HG03097 (cell line): ENCODE data around the gene DOCK3.
"Not testable (repeated sequence)": the region's sequence is repeated elsewhere in the genome, so short reads cannot be mapped to it uniquely, and the experiment has no call there.

Source experiments
- ATAC-seq: cut with Tn5 transposase; IDR thresholded peaks from one replicate; pipeline ENCODE4 v1.9.1; 2021; ENCODE audit not compliant: unreplicated experiment, low FRiP score

The DOCK3 gene

DNA sequence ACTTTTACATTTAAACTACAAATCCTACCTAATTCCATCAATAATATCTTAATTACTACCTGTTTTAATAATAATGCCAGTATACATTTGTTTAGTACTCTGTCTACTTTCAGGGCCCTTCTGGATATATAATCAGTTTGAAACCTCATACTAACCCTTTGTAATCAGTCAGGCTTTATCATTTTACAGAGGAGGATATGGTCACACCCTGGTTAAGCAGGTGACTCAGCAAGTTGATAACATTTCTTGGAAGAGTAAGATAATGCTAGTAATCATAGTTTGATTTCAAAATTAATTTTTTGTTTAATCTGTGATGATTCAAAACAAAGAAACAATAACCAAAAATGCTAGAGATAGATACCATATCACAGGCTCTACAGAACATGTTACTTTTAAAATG is 502.2 kb downstream of the DOCK3 start:
- ATAC-seq = no peak

GRCh38 chr3:51186446-51186845 is 511.7 kb downstream of the DOCK3 start:
- ATAC-seq = not testable (repeated sequence)

GRCh38 chr3:51190199-51190598 is 515.5 kb downstream of the DOCK3 start:
- ATAC-seq = no peak

GRCh38 chr3:51190827-51191226 is 516.1 kb downstream of the DOCK3 start:
- no peak for ATAC-seq

GRCh38 chr3:51191768-51192167 is 517.0 kb downstream of the DOCK3 start:
- ATAC-seq = no peak

DNA sequence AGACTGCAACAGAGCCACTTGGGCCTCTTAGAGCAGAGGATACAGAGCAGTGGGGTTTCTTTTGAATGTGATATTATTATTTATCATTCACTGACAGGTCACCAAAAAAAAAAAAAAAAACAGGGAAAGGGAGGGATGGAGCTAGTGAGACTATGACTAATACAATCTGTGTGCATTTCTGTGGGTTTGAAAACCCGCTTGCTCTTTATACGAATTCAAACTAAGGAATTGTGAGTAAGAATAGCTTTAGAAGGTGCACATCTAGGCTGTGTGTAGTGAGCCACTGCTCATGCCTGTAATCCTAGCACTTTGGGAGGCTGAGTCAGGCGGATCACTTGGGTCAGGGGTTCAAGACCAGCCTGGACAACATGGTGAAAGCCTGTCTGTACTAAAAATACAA is 523.8 kb downstream of the DOCK3 start:
- ATAC-seq = no peak

- ATAC-seq = not testable (repeated sequence)
Observed at GRCh38 chr3:51199296-51199695, 524.6 kb downstream of the DOCK3 start.

- no peak for ATAC-seq
Observed at GRCh38 chr3:51216291-51216690, 541.6 kb downstream of the DOCK3 start.

GRCh38 chr3:51221959-51222358 is 547.2 kb downstream of the DOCK3 start:
- ATAC-seq = no peak

DNA sequence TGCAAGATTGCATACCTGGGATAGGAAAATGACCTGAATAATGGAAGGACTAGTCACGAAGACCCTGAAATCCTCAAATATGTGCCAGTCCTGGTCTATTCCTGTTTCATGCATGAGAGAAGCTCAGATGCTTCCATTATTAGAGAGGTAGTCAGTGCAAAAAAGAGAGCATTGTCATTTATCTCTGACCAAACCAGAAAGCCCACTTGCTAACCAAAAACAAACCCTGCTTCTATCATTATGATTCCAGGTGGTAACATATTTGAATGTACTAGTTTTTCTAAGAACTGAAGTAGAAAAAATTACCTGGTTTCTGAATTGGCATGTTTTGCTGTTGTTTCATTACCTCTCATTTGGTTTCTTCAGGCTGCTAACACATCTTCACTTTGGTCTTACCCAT is 549.6 kb downstream of the DOCK3 start:
- no peak for ATAC-seq

GRCh38 chr3:51224843-51225242 is 550.1 kb downstream of the DOCK3 start:
- ATAC-seq = no peak

DNA sequence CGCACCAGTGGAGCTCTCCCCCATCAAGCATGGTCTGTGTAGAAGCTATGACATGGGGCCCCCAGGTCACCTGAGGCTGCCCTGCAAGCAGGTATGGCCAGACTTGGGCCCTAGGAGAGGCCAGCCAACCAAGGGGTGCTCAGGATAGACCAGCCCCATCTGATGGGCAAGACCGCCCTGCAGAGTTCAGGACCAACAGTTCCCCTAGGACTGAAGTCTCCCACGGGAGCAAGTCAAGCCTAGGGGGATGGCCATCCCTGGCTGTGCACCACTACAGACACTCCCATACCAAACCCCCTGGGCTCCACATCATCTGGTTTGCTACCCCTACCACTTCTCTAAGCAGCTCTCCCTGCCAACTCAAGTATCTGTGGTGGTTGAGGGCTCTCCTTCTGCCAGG is 568.2 kb downstream of the DOCK3 start:
- no peak for ATAC-seq

DNA sequence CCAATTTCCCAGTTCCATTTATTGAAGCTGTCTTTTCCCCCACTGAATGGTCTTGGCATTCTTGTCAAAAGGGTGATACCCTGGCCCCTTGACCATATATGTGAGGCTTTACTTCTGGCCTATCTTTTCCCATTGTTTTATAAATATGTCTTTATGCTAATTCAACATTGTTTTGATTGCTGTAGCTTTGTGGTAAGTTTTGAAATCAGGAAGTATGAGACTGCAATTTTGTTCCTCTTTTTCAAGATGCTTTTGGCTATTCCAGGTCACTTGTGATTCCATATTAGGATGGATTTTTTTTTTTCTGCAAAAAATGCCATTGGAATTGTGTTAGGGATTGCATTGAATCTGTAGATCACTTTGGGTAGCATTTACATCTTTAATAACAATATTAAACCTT is 569.2 kb downstream of the DOCK3 start:
- ATAC-seq = no peak

- ATAC-seq = no peak
Observed at GRCh38 chr3:51245867-51246266, 571.1 kb downstream of the DOCK3 start.

DNA sequence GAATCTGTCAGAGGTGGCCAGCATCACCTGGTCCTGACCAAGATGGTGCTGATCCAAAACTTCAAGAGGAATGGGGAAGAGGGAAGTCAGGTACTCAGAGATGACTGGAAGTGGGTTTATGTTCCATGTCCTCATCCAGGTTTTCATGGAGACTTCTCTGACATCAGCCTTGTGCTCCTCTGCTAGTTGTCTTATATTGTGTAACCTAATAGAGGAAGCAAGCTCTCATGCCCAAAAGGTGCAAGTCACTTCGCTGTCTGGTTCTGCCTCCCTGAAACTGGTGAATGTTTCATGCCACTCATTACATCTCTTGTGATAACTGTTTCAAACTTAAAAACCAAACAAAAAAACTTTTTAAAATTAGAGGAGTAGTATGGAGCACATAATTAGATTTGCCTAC is 583.1 kb downstream of the DOCK3 start:
- ATAC-seq = no peak

DNA sequence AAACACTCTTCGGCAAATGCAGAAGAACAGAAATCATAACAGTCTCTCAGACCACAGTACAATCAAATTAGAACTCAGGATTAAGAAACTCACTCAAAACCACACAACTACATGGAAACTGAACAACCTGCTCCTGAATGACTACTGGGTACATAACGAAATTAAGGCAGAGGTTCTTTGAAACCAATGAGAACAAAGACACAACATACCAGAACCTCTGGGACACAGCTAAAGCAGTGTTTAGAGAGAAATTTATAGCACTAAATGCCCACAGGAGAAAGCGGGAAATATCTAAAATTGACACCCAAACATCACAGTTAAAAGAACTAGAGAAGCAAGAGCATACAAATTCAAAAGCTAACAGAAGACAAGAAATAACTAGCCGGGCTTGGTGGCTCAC is 589.4 kb downstream of the DOCK3 start:
- ATAC-seq = not testable (repeated sequence)

- ATAC-seq = no peak
Observed at GRCh38 chr3:51268132-51268531, 593.4 kb downstream of the DOCK3 start.

DNA sequence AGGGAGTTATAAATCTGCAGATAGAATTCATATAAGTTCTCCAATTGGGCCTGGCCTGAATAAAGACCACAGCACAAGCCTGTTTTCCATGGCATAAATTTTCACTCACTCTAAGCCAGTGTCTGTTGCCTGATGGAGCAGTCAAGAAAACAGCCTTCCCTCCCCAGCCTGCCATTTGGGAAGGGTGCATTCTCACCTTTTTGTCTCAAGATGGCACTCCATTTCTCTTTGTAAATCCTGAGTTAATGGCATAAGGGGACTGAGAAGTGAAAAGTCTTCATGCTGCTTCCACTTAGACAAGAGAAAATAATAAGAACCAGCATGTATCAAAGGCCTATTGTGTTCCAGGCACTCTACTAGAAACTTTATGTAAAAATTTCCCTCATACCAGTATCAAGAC is 594.7 kb downstream of the DOCK3 start:
- no peak for ATAC-seq

GRCh38 chr3:51270559-51270958 is 595.8 kb downstream of the DOCK3 start:
- no peak for ATAC-seq

GRCh38 chr3:51271172-51271571 is 596.4 kb downstream of the DOCK3 start:
- no peak for ATAC-seq

GRCh38 chr3:51274052-51274451 is 599.3 kb downstream of the DOCK3 start:
- no peak for ATAC-seq

GRCh38 chr3:51275111-51275805 is 600.5 kb downstream of the DOCK3 start:
- no peak for ATAC-seq

DNA sequence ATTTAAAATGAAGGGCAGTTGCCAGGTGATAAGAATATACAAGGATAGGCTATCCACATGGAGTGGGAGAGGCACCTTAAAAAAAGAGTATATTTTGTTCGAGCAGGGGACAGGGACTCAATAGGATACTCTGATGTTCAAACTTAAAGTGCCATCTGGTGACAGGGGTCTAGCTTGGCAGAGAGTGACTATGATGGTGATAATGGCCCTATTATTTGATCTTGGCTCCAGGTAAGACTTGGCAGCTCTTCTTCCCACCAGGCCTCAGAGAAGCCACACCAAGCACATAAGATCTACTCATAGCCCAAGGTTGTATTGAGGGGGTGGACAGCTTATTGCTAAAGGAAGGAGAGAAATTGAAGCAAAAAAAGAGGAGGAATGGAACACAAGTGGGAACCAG is 601.3 kb downstream of the DOCK3 start:
- no peak for ATAC-seq
